Endothelial cell of umbilical vein (primary cell): Measurements from ENCODE around the gene LRRTM4. TPM values are rescaled to one million over a fixed set of nuclear protein-coding genes. Genes with fewer than 3 reads are reported as not detected.
"Not testable (repeated sequence)": the region's sequence is repeated elsewhere in the genome, so short reads cannot be mapped to it uniquely, and the experiment has no call there.

Experiments
- BruUV-seq: library from RNA; stranded (reverse); fragments of 400-500 nt; replicated peaks from 2 replicates; lab custom pipeline; 2021; lab: Mats Ljungman, UMichigan
- CTCF ChIA-PET: fragments of 300-600, 350-600 bp; sonication (Branson Sonifier 250); formaldehyde crosslinking; loops from one replicate; lab custom pipeline; 2021; ENCODE audit warnings: antibody characterized with exemption, inconsistent platforms; lab: Charles Lee
- POLR2A ChIA-PET: fragments of 300-600, 350-600 bp; sonication (Branson Sonifier 250); formaldehyde crosslinking; loops from one replicate; lab custom pipeline; 2021; ENCODE audit warnings: antibody characterized with exemption, inconsistent platforms; lab: Charles Lee
- DNase-seq: peaks from one replicate; pipeline ENCODE4 v3.0.0-alpha.2; 2011; ENCODE audit warnings: low read depth, low spot score
- FAIRE-seq: peaks from 2 replicates; lab custom pipeline; 2011; peaks lifted over from hg19 to GRCh38; lab: Jason Lieb, UNC
- H2AFZ ChIP-seq: 2 replicates; pipeline ENCODE4 v1.6.0; 2012; ENCODE audit warnings: low read depth, low read length, control low read depth, inconsistent platforms
- H3K27ac ChIP-seq: 2 replicates; pipeline ENCODE4 v1.5.1; 2011; ENCODE audit warnings: low read depth, mild to moderate bottlenecking, control low read depth, low read length, moderate library complexity; ENCODE audit not compliant: insufficient read depth
- H3K27me3 ChIP-seq, 2 experiments: 2 replicates each; pipeline versions ENCODE4 v1.6.0 to v1.6.1; 2011; ENCODE audit warnings: low read length in 2 of 2, mixed read lengths in 1 of 2; ENCODE audit not compliant: control insufficient read depth in 2 of 2, insufficient read depth in 2 of 2
- H3K36me3 ChIP-seq, 2 experiments: 2 replicates in 1 of 2; 3 replicates in 1 of 2; pipeline ENCODE4 v1.5.1; 2011; ENCODE audit warnings: low read length in 2 of 2, mild to moderate bottlenecking in 1 of 2, moderate library complexity in 1 of 2; ENCODE audit not compliant: control insufficient read depth in 2 of 2, insufficient read depth in 2 of 2; ENCODE audit errors: extremely low read depth in 1 of 2
- H3K4me1 ChIP-seq: 3 replicates; pipeline ENCODE4 v1.5.1; 2011; ENCODE audit warnings: mild to moderate bottlenecking, low read length; ENCODE audit not compliant: control insufficient read depth, insufficient read depth; ENCODE audit errors: extremely low read depth
- H3K4me2 ChIP-seq: 2 replicates; pipeline ENCODE4 v1.6.1; 2011; ENCODE audit warnings: low read length, control low read depth, mixed read lengths; ENCODE audit not compliant: insufficient read depth
- H3K4me3 ChIP-seq, 3 experiments: fragments of 200-600 bp in 1 of 3; sonication (generic), shearing (Covaris generic) in 1 of 3; replicated peaks in 1 of 3; 2 replicates each; pipeline ENCODE4 v1.5.1; 2011 to 2016; ENCODE audit warnings: control low read depth in 3 of 3, low read length in 3 of 3, mild to moderate bottlenecking in 2 of 3, inconsistent platforms in 1 of 3, low read depth in 1 of 3, moderate library complexity in 1 of 3; ENCODE audit not compliant: insufficient read depth in 1 of 3
- H3K79me2 ChIP-seq: 2 replicates; pipeline ENCODE4 v1.6.0; 2012; ENCODE audit warnings: low read length, inconsistent platforms; ENCODE audit not compliant: control insufficient read depth, insufficient read depth
- H3K9ac ChIP-seq: replicated peaks from 2 replicates; pipeline ENCODE3; 2011; ENCODE audit warnings: low read length, control low read depth; ENCODE audit not compliant: insufficient read depth; ENCODE audit errors: extremely low read depth
- H3K9me1 ChIP-seq: replicated peaks from 3 replicates; pipeline ENCODE4 v1.6.0; 2011; ENCODE audit warnings: mild to moderate bottlenecking, low read length; ENCODE audit not compliant: control insufficient read depth, insufficient read depth; ENCODE audit errors: extremely low read depth
- H3K9me3 ChIP-seq: replicated peaks from 2 replicates; pipeline ENCODE4 v1.5.1; 2012; ENCODE audit warnings: low read length, inconsistent platforms; ENCODE audit not compliant: control insufficient read depth, insufficient read depth
- H4K20me1 ChIP-seq: replicated peaks from 2 replicates; pipeline ENCODE3; 2011; ENCODE audit warnings: mild to moderate bottlenecking, low read length; ENCODE audit not compliant: control insufficient read depth, insufficient read depth; ENCODE audit errors: extremely low read depth
- FOS ChIP-seq: IDR thresholded peaks from 2 replicates; pipeline ENCODE4 v1.6.1; 2011; ENCODE audit warnings: mild to moderate bottlenecking, low read length, moderate library complexity, borderline replicate concordance; ENCODE audit not compliant: insufficient read depth
- GATA2 ChIP-seq: IDR thresholded peaks from 2 replicates; pipeline ENCODE4 v1.7.0; 2011; ENCODE audit warnings: low read depth, mild to moderate bottlenecking, moderate library complexity, mixed read lengths, low read length; ENCODE audit not compliant: insufficient read length, insufficient read depth
- dilution Hi-C: fragments of 300-500 bp; cut with MboI; formaldehyde crosslinking; loops from one replicate; pipeline ENCODE4 v1.15.0; 2019; ENCODE audit warnings: low sequenced_read_pairs; ENCODE audit not compliant: extremely low pct_ligation_motif_present
- intact Hi-C: fragments of 100-400 bp; cut with micrococcal nuclease; formaldehyde crosslinking; loops from one replicate; pipeline ENCODE4 v1.10.0; 2022
- polyA plus RNA-seq, 4 experiments: library from polyadenylated mRNA; depleted of rRNA in 3 of 4; stranded (reverse) in 3 of 4; unstranded in 1 of 4; fragments of >200 nt; gene quantifications; 2 replicates each; pipeline versions ENCODE4 v1.2.1 to v1.2.3, GENCODE V29; 2011 to 2012; ENCODE audit warnings: missing spikeins in 1 of 4
- total RNA-seq: library from RNA; stranded (reverse); gene quantifications from 2 replicates; pipeline ENCODE4 v1.2.3, GENCODE V29; 2021

The LRRTM4 gene
- total and polyA plus RNA-seq, 2 donors (not counting 3 experiments of a cell fraction or from before 2014, with no cell fraction given) = not detected

DNA sequence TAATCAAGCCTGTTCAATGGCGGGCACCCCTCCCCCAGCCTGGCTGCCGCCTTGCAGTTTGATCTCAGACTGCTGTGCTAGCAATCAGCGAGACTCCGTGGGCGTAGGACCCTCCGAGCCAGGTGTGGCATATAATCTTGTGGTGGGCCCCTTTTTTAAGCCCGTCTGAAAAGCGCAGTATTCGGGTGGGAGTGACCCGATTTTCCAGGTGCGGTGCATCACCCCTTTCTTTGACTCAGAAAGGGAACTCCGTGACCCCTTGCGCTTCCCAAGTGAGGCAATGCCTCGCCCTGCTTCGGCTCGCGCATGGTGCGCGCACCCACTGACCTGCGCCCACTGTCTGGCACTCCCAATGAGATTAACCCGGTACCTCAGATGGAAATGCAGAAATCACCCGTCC, 740.9 kb downstream of the LRRTM4 start:
- H3K4me3 ChIP-seq, H3K4me1 ChIP-seq, BruUV-seq, H4K20me1 ChIP-seq, intact Hi-C loops, H3K79me2 ChIP-seq, H3K9me3 ChIP-seq, H3K9me1 ChIP-seq, H3K9ac ChIP-seq, DNase-seq, POLR2A ChIA-PET, H3K4me2 ChIP-seq, H2AFZ ChIP-seq, H3K36me3 ChIP-seq, dilution Hi-C loops, H3K27me3 ChIP-seq, FAIRE-seq, CTCF ChIA-PET, H3K27ac ChIP-seq: not testable (repeated sequence)

DNA sequence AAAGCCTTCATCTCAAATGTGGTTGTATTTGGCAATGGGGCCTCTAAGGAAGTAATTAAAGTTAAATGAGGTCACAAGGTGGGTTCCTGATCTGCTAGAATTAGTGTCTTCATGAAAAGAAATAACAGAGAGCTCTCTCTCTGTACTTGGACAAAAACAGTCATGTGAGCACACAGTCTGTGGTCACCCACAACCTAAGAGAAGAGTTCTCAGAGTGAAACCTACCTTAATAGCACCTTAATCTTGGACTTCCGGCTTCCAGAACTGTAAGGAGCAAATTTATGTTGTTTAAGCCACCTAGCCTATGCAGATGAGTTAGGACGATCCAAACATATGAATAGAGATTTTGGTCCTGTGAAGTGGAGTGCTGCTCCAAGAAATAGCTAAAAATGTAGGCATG, 758.9 kb downstream of the LRRTM4 start:
- Histone ChIP-seq H3K9me3 (no peaks in the 10 kb centered on the region), H3K27me3 (no peaks in the 10 kb centered on the region), H2AFZ (no peak overlapping the region), H3K4me1 (no peaks in the 10 kb centered on the region), H3K4me2 (no peak overlapping the region), H3K79me2 (no peaks in the 10 kb centered on the region), H3K9ac (no peak overlapping the region), H4K20me1 (no peaks in the 10 kb centered on the region), H3K36me3 (no peaks in the 10 kb centered on the region), H3K4me3 (no peak overlapping the region), H3K9me1 (no peaks in the 10 kb centered on the region), H3K27ac (no peak overlapping the region)
- DNase-seq = no peak
- no TSS peak for BruUV-seq
- intact Hi-C loops = no loop called here
- TF ChIP-seq GATA2 = no peak
- no peak for TF ChIP-seq FOS
- ChIA-PET CTCF (no interaction called here), POLR2A (no interaction called here)
- FAIRE-seq = no peak
- dilution Hi-C loops = no loop called here
